Pancreas (tissue), 10 donors: ENCODE data around the gene DHRS13. TPM values are rescaled to one million over a fixed set of nuclear protein-coding genes. Genes with fewer than 3 reads are reported as not detected.
A peak's percentile ranks its signal among the peaks of the same experiment; 100 is the strongest.
"Not testable (repeated sequence)": the region's sequence is repeated elsewhere in the genome, so short reads cannot be mapped to it uniquely, and the experiment has no call there.

Source experiments
- ATAC-seq, 4 donors: fragments of 200-7000 bp; cut with Tn5 transposase; one replicate each; pipeline versions ENCODE4 v1.8.0 to v1.9.1; 2020; ENCODE audit warnings: mild to moderate bottlenecking in 4 of 4, moderate library complexity in 4 of 4
- DNase-seq, 6 donors: peaks; one replicate each; pipeline ENCODE4 v3.0.0-alpha.2; 2020
- FAIRE-seq: peaks from 2 replicates; lab custom pipeline; 2012; peaks lifted over from hg19 to GRCh38; lab: Jason Lieb, UNC
- H3K27ac ChIP-seq, 4 donors: fragments of 200-600 bp; sonication (generic); 1 replicate in 3 of 4; 2 replicates in 1 of 4; pipeline versions ENCODE4 v1.5.0 to v1.8.0; 2020
- H3K27me3 ChIP-seq, 4 donors: fragments of 200-600 bp; one replicate each; pipeline ENCODE4 v1.8.0; 2021
- H3K36me3 ChIP-seq, 3 donors: fragments of 200-600 bp; sonication (generic) in 1 of 3; one replicate each; pipeline versions ENCODE4 v1.5.0 to v1.8.0; 2020 to 2021
- H3K4me1 ChIP-seq, 3 donors: fragments of 200-600 bp; one replicate each; pipeline ENCODE4 v1.8.0; 2021
- H3K4me3 ChIP-seq, 4 donors: fragments of 200-600 bp; sonication (generic) in 2 of 4; one replicate each; pipeline versions ENCODE4 v1.5.0 to v1.8.0; 2020 to 2021
- H3K9me3 ChIP-seq, 4 donors: fragments of 200-600 bp; one replicate each; pipeline ENCODE4 v1.8.0; 2021
- WGBS, 2 donors: extraction: QIAGEN DNeasy Blood & Tissue Kit; methylation state at CpG; one replicate each; pipeline ENCODE4 v1.1.7; 2013; 5-methylcytosine and 5-hydroxymethylcytosine counted together
- intact Hi-C, 3 donors: fragments of 100-400 bp; cut with DNase I; formaldehyde crosslinking; loops; one replicate each; pipeline versions ENCODE4 v1.11.1 to v1.14.2; 2022
- microRNA-seq, 2 donors: library from miRNA; unstranded; fragments of <30 nt; microRNA quantifications; one replicate each; pipeline versions ENCODE4 to v1.1.0, GENCODE V29; 2019 to 2020
- polyA plus RNA-seq, 2 donors: library from polyadenylated mRNA; stranded (reverse); fragments of 200-250 nt; gene quantifications; one replicate each; pipeline ENCODE4 v1.2.3, GENCODE V29; 2013
- total RNA-seq, 6 donors: library from RNA; stranded (reverse); fragmentation: NEBNext Ultra II Directional in 4 of 6; extraction: Animal tissue kit (Norgen Biotek cat#: 25700) in 4 of 6; gene quantifications; one replicate each; pipeline versions ENCODE4 v1.2.1 to v1.2.4, GENCODE V29; 2021 to 2023
- TF ChIP-seq, protein P1 (sequence below), 4 donors: fragments of 200-600 bp; sonication (generic) in 3 of 4; IDR thresholded peaks; one replicate each; pipeline versions ENCODE4 v1.5.0 to v1.8.0; 2021; ENCODE audit warnings: antibody characterized with exemption in 4 of 4
- donor health status: healthy with polysubstance abuse.
- donor health status: DM: no; HTN: no; CAD: no; lungs with moderate emphysema.
- donor health status: DM: no; HTN: no; CAD: no.
- donor health status: control.
- donor health status: control.
- donor health status: Bipolar disorder and iron deficiency.
- donor health status: DM: yes; HTN: yes; CAD: no.
- donor health status: DM: no; HTN: no; CAD: no.
- donor health status: DM: no; HTN: no; CAD: no.
- donor health status: DM: yes; HTN: yes; CAD: no.

The DHRS13 gene
- total and polyA plus RNA-seq, 8 donors = 2.6 to 9.8 (median 5.5) TPM

DNA sequence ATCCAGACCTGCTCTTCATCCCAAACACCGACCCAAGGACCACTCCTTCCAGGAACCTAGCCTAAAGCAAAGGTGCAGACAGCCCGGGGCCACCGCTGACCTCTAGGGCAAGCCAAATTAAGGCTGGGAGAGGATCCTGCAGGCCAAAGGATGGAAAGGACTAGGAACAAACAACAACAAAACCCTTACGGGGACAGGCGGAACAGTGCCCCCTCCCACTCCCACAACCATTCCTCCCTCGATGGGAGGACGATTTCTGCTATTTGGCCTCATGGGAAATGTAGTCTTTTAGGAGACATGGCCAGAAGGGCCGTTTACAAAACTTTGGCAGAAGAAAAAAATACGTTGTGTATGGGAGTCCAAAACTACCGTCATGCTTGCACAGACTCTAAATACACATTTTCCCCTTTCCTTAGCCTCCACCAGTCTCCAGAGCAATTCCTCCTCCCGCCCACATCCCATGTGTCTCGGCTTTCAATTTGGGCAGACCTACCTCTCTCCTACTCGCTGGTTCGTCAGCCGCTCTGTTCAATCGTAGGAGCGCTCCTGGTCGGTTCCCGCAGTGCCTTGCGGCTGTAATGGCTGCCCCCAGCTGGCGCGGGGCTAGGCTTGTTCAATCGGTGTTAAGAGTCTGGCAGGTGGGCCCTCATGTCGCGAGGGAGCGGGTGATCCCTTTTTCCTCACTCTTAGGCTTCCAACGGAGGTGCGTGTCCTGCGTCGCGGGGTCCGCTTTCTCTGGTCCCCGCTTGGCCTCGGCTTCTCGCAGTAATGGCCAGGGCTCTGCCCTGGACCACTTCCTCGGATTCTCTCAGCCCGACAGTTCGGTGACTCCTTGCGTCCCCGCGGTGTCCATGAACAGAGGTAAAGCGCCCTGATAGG is 48.2 kb downstream of the DHRS13 start, which contains the start of gene ERAL1:
ERAL1 (plus strand) TSS at position 560 of the 879 bp plus-strand sequence; CDS start at position 579, 19 bp downstream.
- peak; percentile 99 to 100 (median 100) for ATAC-seq
- no peak for FAIRE-seq
- no peaks in the 10 kb centered on the region for H3K9me3 ChIP-seq
- intact Hi-C loops = no loop called here
- peaks cover 0 to 5% (median 4%) of the 10 kb centered on the region in 3 donors for H3K4me1 ChIP-seq
- peak; percentile 76 to 92 (median 85) for DNase-seq
- 1% methylated on average over 42 of the region's 42 CpGs for WGBS, 2 donors
- peaks cover 0 to 18% (median 0%) of the 10 kb centered on the region in 3 donors for H3K36me3 ChIP-seq
- no peaks in the 10 kb centered on the region for H3K27me3 ChIP-seq
- TF ChIP-seq, protein P1, sequence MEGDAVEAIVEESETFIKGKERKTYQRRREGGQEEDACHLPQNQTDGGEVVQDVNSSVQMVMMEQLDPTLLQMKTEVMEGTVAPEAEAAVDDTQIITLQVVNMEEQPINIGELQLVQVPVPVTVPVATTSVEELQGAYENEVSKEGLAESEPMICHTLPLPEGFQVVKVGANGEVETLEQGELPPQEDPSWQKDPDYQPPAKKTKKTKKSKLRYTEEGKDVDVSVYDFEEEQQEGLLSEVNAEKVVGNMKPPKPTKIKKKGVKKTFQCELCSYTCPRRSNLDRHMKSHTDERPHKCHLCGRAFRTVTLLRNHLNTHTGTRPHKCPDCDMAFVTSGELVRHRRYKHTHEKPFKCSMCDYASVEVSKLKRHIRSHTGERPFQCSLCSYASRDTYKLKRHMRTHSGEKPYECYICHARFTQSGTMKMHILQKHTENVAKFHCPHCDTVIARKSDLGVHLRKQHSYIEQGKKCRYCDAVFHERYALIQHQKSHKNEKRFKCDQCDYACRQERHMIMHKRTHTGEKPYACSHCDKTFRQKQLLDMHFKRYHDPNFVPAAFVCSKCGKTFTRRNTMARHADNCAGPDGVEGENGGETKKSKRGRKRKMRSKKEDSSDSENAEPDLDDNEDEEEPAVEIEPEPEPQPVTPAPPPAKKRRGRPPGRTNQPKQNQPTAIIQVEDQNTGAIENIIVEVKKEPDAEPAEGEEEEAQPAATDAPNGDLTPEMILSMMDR (IDR thresholded peaks at IDR 0.05) = no peak
- peak within 1 kb of the TSS; percentile 48 to 81 (median 75) for H3K4me3 ChIP-seq
- peak within 1 kb of the TSS in 3 of 4 donors; percentile 18 to 43 (median 31) for H3K27ac ChIP-seq

DNA sequence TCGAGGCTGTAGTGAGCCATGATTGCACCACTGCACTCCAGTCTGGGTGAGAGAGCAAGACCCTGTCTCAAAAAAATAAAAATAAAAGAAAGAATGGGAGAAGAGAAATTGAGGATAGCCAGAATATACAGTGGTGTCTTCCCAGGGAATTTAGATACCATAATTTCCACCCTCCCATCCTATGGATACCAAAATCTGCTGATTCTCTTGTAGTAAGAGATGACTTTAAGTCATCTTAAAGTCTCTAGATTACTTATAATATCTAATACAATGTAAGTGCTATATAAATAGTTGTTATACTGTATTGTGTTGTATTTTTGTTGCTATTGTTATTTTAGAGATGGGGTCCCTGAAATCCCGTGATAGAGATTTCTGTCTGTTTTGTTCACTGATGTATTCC is 49.6 kb downstream of the DHRS13 start:
- no peaks in the 10 kb centered on the region for H3K9me3 ChIP-seq
- TF ChIP-seq, protein P1 (IDR thresholded peaks at IDR 0.05) = no peak
- FAIRE-seq = no peak
- ATAC-seq = no peak
- H3K27ac ChIP-seq = no peak overlapping the region
- peaks cover 0 to 6% (median 0%) of the 10 kb centered on the region in 3 donors for H3K36me3 ChIP-seq
- H3K27me3 ChIP-seq = no peaks in the 10 kb centered on the region
- DNase-seq = no peak
- intact Hi-C loops = no loop called here
- no peak overlapping the region for H3K4me3 ChIP-seq
- peaks cover 0 to 5% (median 4%) of the 10 kb centered on the region in 3 donors for H3K4me1 ChIP-seq
- 83 to 90% methylated on average over 2 of the region's 2 CpGs for WGBS, 2 donors

DNA sequence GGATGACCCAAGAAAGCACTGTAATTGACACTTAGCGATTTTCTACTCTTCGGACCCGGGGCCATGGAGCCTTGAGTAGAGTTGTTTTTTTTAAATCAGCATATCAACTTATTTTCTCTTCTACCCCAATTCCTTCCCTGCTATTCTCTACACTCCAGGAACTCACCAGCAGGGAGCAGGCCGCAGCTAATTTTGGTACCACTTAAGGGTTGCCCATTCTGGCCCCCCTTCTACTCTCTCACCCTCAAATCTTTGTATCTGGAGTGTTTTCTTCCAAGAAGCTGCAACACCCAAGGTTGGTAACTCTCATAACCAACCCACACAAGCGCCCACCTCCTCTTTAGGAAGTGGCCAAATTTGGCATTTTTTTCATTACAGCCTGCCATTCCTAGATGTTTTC is 53.6 kb downstream of the DHRS13 start:
- intact Hi-C loops = no loop called here
- Histone ChIP-seq H3K9me3 (no peaks in the 10 kb centered on the region), H3K27me3 (no peaks in the 10 kb centered on the region), H3K4me1 (no peaks in the 10 kb centered on the region), H3K4me3 (no peak overlapping the region), H3K36me3 (no peaks in the 10 kb centered on the region), H3K27ac (no peak overlapping the region)
- WGBS, 2 donors = 73 to 83% methylated on average over 5 of the region's 5 CpGs
- TF ChIP-seq, protein P1 (IDR thresholded peaks at IDR 0.05) = no peak
- FAIRE-seq (no peak), DNase-seq (peak in 1 of 6 donors; percentile 1), ATAC-seq (no peak)

DNA sequence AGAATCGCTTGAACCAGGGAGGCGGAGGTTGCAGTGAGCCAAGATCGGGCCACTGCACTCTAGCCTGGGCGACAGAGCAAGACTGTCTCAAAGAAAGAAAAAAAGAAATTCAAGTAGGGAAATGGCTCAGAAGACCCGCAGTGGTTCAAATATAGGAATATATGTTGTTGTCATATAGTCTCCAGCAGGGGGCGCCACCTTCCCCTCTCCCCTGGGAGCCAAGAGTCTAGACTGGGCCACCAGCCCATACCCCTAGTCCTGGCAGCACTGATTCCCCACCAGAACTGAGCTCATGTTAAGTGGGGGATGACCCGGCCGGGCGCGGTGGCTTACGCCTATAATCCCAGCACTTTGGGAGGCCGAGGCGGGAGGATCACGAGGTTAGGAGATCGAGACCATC is 54.2 kb downstream of the DHRS13 start:
- intact Hi-C loops = not testable (repeated sequence)
- WGBS, 2 donors = 78 to 84% methylated on average over 15 of the region's 15 CpGs
- ATAC-seq = peak in 1 of 4 donors; percentile 38

More for the DNA sequence above, 54.2 kb downstream of the DHRS13 start:
- H3K4me3 ChIP-seq, H3K4me1 ChIP-seq, FAIRE-seq, H3K27ac ChIP-seq, H3K27me3 ChIP-seq, H3K9me3 ChIP-seq, H3K36me3 ChIP-seq: not testable (repeated sequence)
- TF ChIP-seq, protein P1 (IDR thresholded peaks at IDR 0.05) = peak in 3 of 4 donors; percentile 9 to 24 (median 24)
- peak in 2 of 6 donors; percentile 22 to 65 for DNase-seq

Small RNAs within 50 kb of the gene (microRNA-seq; reads per million reads assigned to microRNA genes)
- 0 reads per million in 2 donors for gene MIR451B

Other genes starting within 250 kb of the DHRS13 start
- 10 to 100 TPM; 13.8 to 32.0 (median 18.7) TPM for gene SDF2, start 241.2 kb downstream of the DHRS13 start, total RNA-seq
- 10 to 100 TPM; 16.6 to 38.6 TPM for gene SDF2, start 241.2 kb downstream of the DHRS13 start, polyA plus RNA-seq
- 10 to 100 TPM; 21.8 to 31.3 (median 26.4) TPM for gene SUPT6H, start 240.9 kb downstream of the DHRS13 start, total RNA-seq
- 10 to 100 TPM; 41.5 to 49.0 TPM for gene SUPT6H, start 240.9 kb downstream of the DHRS13 start, polyA plus RNA-seq
- gene PROCA1, start 191.2 kb downstream of the DHRS13 start, total RNA-seq = 1 to 10 TPM in 1 of 6 donors, under 1 TPM in 5; 0.19 to 1.5 (median 0.33) TPM
- gene PROCA1, start 191.2 kb downstream of the DHRS13 start, polyA plus RNA-seq = 1 to 10 TPM; 2.0 to 3.1 TPM
- gene RAB34, start 185.2 kb downstream of the DHRS13 start, total RNA-seq = 10 to 100 TPM in 1 of 6 donors, 1 to 10 TPM in 4, under 1 TPM in 1; 0.94 to 10.6 (median 5.3) TPM
- 10 to 100 TPM; 11.7 to 17.7 TPM for gene RAB34, start 185.2 kb downstream of the DHRS13 start, polyA plus RNA-seq
- gene RPL23A, start 183.1 kb downstream of the DHRS13 start, total RNA-seq = 100 to 1,000 TPM; 551 to 988 (median 835) TPM
- gene RPL23A, start 183.1 kb downstream of the DHRS13 start, polyA plus RNA-seq = 100 to 1,000 TPM; 305 to 640 TPM
- 1 to 10 TPM; 3.7 to 6.4 (median 4.2) TPM for gene TLCD1, start 176.8 kb downstream of the DHRS13 start, total RNA-seq
- gene TLCD1, start 176.8 kb downstream of the DHRS13 start, polyA plus RNA-seq = 10 to 100 TPM; 10.2 to 10.5 TPM
- 1 to 10 TPM; 2.5 to 5.8 (median 3.8) TPM for gene NEK8, start 174.3 kb downstream of the DHRS13 start, total RNA-seq
- 1 to 10 TPM; 8.4 to 9.7 TPM for gene NEK8, start 174.3 kb downstream of the DHRS13 start, polyA plus RNA-seq
- gene TRAF4, start 159.1 kb downstream of the DHRS13 start, total RNA-seq = 10 to 100 TPM; 22.6 to 48.2 (median 32.3) TPM
- gene TRAF4, start 159.1 kb downstream of the DHRS13 start, polyA plus RNA-seq = 10 to 100 TPM; 41.0 to 43.8 TPM
- gene FAM222B, start 60.3 kb downstream of the DHRS13 start, total RNA-seq = 10 to 100 TPM in 1 of 6 donors, 1 to 10 TPM in 5; 5.5 to 15.6 (median 8.9) TPM
- gene FAM222B, start 60.3 kb downstream of the DHRS13 start, polyA plus RNA-seq = 1 to 10 TPM; 6.6 to 7.4 TPM
- 10 to 100 TPM; 11.7 to 21.7 (median 15.5) TPM for gene ERAL1, start 48.1 kb downstream of the DHRS13 start, total RNA-seq
- 10 to 100 TPM; 33.4 to 36.8 TPM for gene ERAL1, start 48.1 kb downstream of the DHRS13 start, polyA plus RNA-seq
- gene FLOT2, start 5.3 kb downstream of the DHRS13 start, total RNA-seq = 10 to 100 TPM; 32.1 to 65.2 (median 35.6) TPM
- 10 to 100 TPM; 37.4 to 43.9 TPM for gene FLOT2, start 5.3 kb downstream of the DHRS13 start, polyA plus RNA-seq
- 10 to 100 TPM; 19.9 to 31.6 (median 25.6) TPM for gene PHF12, start 48.4 kb upstream of the DHRS13 start, total RNA-seq
- gene PHF12, start 48.4 kb upstream of the DHRS13 start, polyA plus RNA-seq = 10 to 100 TPM; 23.5 to 25.7 TPM
- 1 to 10 TPM in 1 of 6 donors, under 1 TPM in 5; 0.13 to 1.0 (median 0.52) TPM for gene SEZ6, start 103.0 kb upstream of the DHRS13 start, total RNA-seq
- 1 to 10 TPM; 1.6 to 5.0 TPM for gene SEZ6, start 103.0 kb upstream of the DHRS13 start, polyA plus RNA-seq
- gene PIPOX, start 140.1 kb upstream of the DHRS13 start, total RNA-seq = 1 to 10 TPM in 1 of 6 donors, under 1 TPM in 5; 0.55 to 1.1 (median 0.76) TPM
- 1 to 10 TPM; 1.3 to 2.9 TPM for gene PIPOX, start 140.1 kb upstream of the DHRS13 start, polyA plus RNA-seq